OCI-LY1 (cell line): ENCODE measurements around the gene ANKMY1.

ENCODE experiments used
- H2AFZ ChIP-seq: fragments of 200-600 bp; sonication (generic), shearing (Covaris generic); 2 replicates; pipeline ENCODE4 v1.6.0; 2014; ENCODE audit warnings: antibody characterized with exemption, mild to moderate bottlenecking, low read length
- H3F3A ChIP-seq: fragments of 200-600 bp; sonication (generic), shearing (Covaris generic); 2 replicates; pipeline ENCODE4 v1.6.0; 2014; ENCODE audit warnings: mild to moderate bottlenecking, antibody characterized with exemption, low read length, moderate library complexity; ENCODE audit not compliant: insufficient read depth
- H3K27ac ChIP-seq: fragments of 200-600 bp; sonication (generic); 2 replicates; pipeline ENCODE4 v1.5.1; 2014; ENCODE audit warnings: low read length, mixed run types, mild to moderate bottlenecking, low read depth; ENCODE audit not compliant: poor library complexity, severe bottlenecking
- H3K27me3 ChIP-seq: fragments of 200-600 bp; sonication (generic); 2 replicates; pipeline ENCODE4 v1.6.0; 2014; ENCODE audit warnings: antibody characterized with exemption, mild to moderate bottlenecking, low read length, moderate library complexity; ENCODE audit not compliant: insufficient read depth
- H3K36me3 ChIP-seq: fragments of 200-600 bp; sonication (generic); 2 replicates; pipeline ENCODE4 v1.6.1; 2014; ENCODE audit warnings: mild to moderate bottlenecking, antibody characterized with exemption, low read length, moderate library complexity, mixed read lengths; ENCODE audit not compliant: insufficient read depth
- H3K4me1 ChIP-seq: fragments of 200-600 bp; sonication (generic); 2 replicates; pipeline ENCODE4 v1.5.1; 2014; ENCODE audit warnings: mild to moderate bottlenecking, low read length, moderate library complexity; ENCODE audit not compliant: insufficient read depth, severe bottlenecking
- H3K4me2 ChIP-seq: fragments of 200-600 bp; sonication (generic), shearing (Covaris generic); 2 replicates; pipeline ENCODE4 v1.6.1; 2014; ENCODE audit warnings: low read length
- H3K4me3 ChIP-seq: fragments of 200-600 bp; sonication (generic); 2 replicates; pipeline ENCODE4 v1.5.1; 2014; ENCODE audit warnings: low read length, low read depth, mild to moderate bottlenecking, mixed read lengths; ENCODE audit not compliant: poor library complexity, severe bottlenecking
- H3K79me2 ChIP-seq: fragments of 200-600 bp; shearing (Covaris generic); 2 replicates; pipeline ENCODE4 v1.6.1; 2016; ENCODE audit warnings: mixed run types, low read length, mixed read lengths; ENCODE audit not compliant: insufficient read depth
- H3K9ac ChIP-seq: fragments of 200-600 bp; sonication (generic), shearing (Covaris generic); 2 replicates; pipeline ENCODE4 v1.6.1; 2014; ENCODE audit warnings: mild to moderate bottlenecking, low read length, mixed read lengths
- H3K9me2 ChIP-seq: fragments of 200-600 bp; sonication (generic), shearing (Covaris generic); 2 replicates; pipeline ENCODE4 v1.6.1; 2014; ENCODE audit warnings: low read depth, mild to moderate bottlenecking, low read length, mixed read lengths
- H3K9me3 ChIP-seq: fragments of 200-600 bp; shearing (Covaris generic); 2 replicates; pipeline ENCODE4 v1.6.1; 2014; ENCODE audit warnings: low read length, mixed read lengths
- H4K20me1 ChIP-seq: fragments of 200-600 bp; sonication (generic), shearing (Covaris generic); 2 replicates; pipeline ENCODE4 v1.6.0; 2016; ENCODE audit warnings: mild to moderate bottlenecking, low read length; ENCODE audit not compliant: insufficient read depth
- CTCF ChIP-seq: fragments of 200-600 bp; sonication (generic), shearing (Covaris generic); IDR thresholded peaks from 2 replicates; pipeline ENCODE4 v1.5.1; 2017; ENCODE audit warnings: mild to moderate bottlenecking, antibody characterized with exemption, low read length, moderate library complexity, mixed read lengths
- EZH2 ChIP-seq: fragments of 200-600 bp; sonication (generic), shearing (Covaris generic); IDR thresholded peaks from 2 replicates; pipeline ENCODE4 v1.8.0; 2017; ENCODE audit warnings: borderline replicate concordance, mixed run types, mild to moderate bottlenecking, antibody characterized with exemption, low read length, moderate library complexity, mixed read lengths

ANKMY1 gene

GRCh38 chr2:240596080-240596460 lies 38.3 kb upstream of the ANKMY1 start:
- Histone ChIP-seq H3K27ac (no peak overlapping the region), H3K4me1 (no peaks in the 10 kb centered on the region), H3K4me2 (no peak overlapping the region), H3K79me2 (no peaks in the 10 kb centered on the region), H3K9me3 (no peaks in the 10 kb centered on the region), H3K36me3 (peaks cover 17% of the 10 kb centered on the region), H3F3A (no peaks in the 10 kb centered on the region), H2AFZ (no peak overlapping the region), H3K27me3 (no peaks in the 10 kb centered on the region), H3K9ac (no peak overlapping the region), H3K4me3 (no peak overlapping the region), H4K20me1 (no peaks in the 10 kb centered on the region), H3K9me2 (no peaks in the 10 kb centered on the region)
- no peak for TF ChIP-seq EZH2
- no peak for TF ChIP-seq CTCF

GRCh38 chr2:240595381-240596079 lies 37.7 kb upstream of the ANKMY1 start:
- no peaks in the 10 kb centered on the region for H3K4me1 ChIP-seq
- no peaks in the 10 kb centered on the region for H3K27me3 ChIP-seq
- H3K9me3 ChIP-seq: no peaks in the 10 kb centered on the region
- no peak overlapping the region for H3K4me3 ChIP-seq
- H3K9me2 ChIP-seq: no peaks in the 10 kb centered on the region
- no peaks in the 10 kb centered on the region for H3F3A ChIP-seq
- H3K4me2 ChIP-seq: no peak overlapping the region
- H3K27ac ChIP-seq: no peak overlapping the region
- no peaks in the 10 kb centered on the region for H3K79me2 ChIP-seq
- H2AFZ ChIP-seq: no peak overlapping the region
- H3K9ac ChIP-seq: no peak overlapping the region
- peaks cover 17% of the 10 kb centered on the region for H3K36me3 ChIP-seq
- TF ChIP-seq CTCF: peak; percentile 58
- no peak for TF ChIP-seq EZH2
- H4K20me1 ChIP-seq: no peaks in the 10 kb centered on the region

GRCh38 chr2:240594511-240595380 lies 37.0 kb upstream of the ANKMY1 start:
- Histone ChIP-seq H3K9ac (no peak overlapping the region), H3K4me2 (no peak overlapping the region), H3K9me3 (no peaks in the 10 kb centered on the region), H3K79me2 (no peaks in the 10 kb centered on the region), H3K27ac (no peak overlapping the region), H3K4me1 (no peaks in the 10 kb centered on the region), H3F3A (no peaks in the 10 kb centered on the region), H4K20me1 (no peaks in the 10 kb centered on the region), H3K27me3 (no peaks in the 10 kb centered on the region), H3K4me3 (no peak overlapping the region), H3K36me3 (peaks cover 17% of the 10 kb centered on the region), H2AFZ (no peak overlapping the region), H3K9me2 (no peaks in the 10 kb centered on the region)
- TF ChIP-seq EZH2: no peak
- no peak for TF ChIP-seq CTCF
